GM10266 (cell line): ENCODE results near the gene SH3GL2.

Experiments used
- DNase-seq: peaks from one replicate; pipeline ENCODE4 v3.0.0; 2012; ENCODE audit errors: extremely low spot score
- TF ChIP-seq, protein P1 (sequence below): IDR thresholded peaks from 2 replicates; pipeline ENCODE4 v1.5.1; 2012; ENCODE audit warnings: mild to moderate bottlenecking, low read depth; ENCODE audit not compliant: control insufficient read depth, insufficient read depth; ENCODE audit errors: missing control alignments

SH3GL2 gene

DNA sequence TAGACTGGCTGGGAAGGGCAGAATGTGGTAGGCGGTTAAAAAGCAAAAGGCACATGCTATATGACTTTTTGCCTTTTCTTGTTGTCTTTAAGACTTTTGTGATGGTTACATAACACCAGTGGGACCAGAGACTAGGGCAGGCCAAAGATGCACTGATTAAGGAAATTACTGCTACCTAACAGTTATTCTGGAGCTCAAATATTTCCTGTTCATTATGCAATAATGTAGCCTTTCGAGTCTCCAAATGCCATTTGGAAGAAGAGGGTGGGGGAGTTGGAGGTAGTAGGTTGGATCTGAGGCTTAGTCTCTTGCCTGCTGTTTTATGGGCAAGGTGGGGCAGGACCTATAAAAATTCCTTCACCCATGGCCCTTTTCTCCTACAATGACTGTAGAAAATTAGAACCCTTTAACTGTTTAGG is 51.7 kb downstream of the SH3GL2 start:
- DNase-seq, result no peak
- TF ChIP-seq, protein P1, sequence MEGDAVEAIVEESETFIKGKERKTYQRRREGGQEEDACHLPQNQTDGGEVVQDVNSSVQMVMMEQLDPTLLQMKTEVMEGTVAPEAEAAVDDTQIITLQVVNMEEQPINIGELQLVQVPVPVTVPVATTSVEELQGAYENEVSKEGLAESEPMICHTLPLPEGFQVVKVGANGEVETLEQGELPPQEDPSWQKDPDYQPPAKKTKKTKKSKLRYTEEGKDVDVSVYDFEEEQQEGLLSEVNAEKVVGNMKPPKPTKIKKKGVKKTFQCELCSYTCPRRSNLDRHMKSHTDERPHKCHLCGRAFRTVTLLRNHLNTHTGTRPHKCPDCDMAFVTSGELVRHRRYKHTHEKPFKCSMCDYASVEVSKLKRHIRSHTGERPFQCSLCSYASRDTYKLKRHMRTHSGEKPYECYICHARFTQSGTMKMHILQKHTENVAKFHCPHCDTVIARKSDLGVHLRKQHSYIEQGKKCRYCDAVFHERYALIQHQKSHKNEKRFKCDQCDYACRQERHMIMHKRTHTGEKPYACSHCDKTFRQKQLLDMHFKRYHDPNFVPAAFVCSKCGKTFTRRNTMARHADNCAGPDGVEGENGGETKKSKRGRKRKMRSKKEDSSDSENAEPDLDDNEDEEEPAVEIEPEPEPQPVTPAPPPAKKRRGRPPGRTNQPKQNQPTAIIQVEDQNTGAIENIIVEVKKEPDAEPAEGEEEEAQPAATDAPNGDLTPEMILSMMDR, result no peak

DNA sequence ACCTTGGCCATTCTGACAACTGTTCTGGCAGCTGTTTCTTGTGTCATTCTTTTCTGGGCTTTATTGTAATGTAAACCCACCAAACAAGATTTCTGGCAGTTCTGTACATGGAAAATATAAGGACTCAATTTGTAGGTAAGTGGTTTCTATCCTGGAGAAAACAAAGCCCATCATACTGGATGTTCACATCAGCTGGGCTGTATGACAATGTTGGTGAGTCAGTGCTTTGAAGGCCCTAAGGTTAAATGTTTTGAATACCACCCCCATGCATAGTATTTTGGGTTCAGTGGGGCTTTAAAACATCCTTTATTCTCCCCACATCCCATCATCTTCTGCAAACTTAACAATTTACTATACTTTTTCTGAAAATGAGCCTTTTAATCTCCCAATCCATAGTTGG is 52.5 kb downstream of the SH3GL2 start:
- TF ChIP-seq, protein P1, result no peak

DNA sequence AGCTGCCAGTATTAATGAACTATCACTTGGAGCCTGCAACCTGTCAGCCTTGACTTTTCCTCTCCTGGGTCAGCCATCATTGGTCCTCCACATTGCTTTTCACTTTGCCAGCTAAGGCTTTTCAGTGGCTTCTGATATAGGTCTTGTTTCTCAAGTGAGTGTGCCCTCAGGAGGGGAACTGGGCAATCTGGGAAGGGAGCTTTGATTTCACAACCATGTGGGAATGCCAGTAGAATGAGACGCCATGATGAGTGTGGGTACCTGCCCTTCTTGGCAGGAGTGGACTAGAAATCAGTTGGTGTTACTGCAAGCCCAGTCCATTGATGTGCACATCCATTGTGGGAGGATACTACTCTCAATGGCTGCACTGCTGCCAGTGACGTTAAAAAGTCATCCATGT is 54.1 kb downstream of the SH3GL2 start:
- TF ChIP-seq, protein P1, result no peak
- no peak for DNase-seq

More for the DNA sequence above, 52.5 kb downstream of the SH3GL2 start:
- DNase-seq, result no peak

- TF ChIP-seq, protein P1, result no peak
- DNase-seq, result no peak
These were observed 56.4 kb downstream of the SH3GL2 start for GRCh38 chr9:17635115-17635890.

DNA sequence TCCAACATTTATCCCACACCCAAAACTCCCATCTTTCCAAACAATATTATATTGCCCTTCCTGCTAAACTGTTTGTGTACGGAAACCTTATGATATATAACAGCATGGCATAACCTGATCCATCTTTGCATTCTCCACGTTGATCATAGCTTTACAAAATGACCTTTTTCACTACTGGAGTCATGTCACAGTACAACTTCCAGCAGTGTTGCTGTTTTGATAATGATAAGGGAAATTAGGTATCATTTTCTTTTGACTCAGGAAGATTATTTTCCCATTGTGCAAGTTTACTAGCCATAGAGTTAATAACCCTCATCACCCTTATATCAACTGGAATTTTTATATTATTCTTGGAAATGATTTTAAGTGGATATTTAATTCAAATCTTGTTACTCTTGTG is 57.5 kb downstream of the SH3GL2 start:
- no peak for DNase-seq
- TF ChIP-seq, protein P1, result no peak

GRCh38 chr9:17636821-17637220 is 58.0 kb downstream of the SH3GL2 start:
- no peak for DNase-seq
- TF ChIP-seq, protein P1, result no peak

DNA sequence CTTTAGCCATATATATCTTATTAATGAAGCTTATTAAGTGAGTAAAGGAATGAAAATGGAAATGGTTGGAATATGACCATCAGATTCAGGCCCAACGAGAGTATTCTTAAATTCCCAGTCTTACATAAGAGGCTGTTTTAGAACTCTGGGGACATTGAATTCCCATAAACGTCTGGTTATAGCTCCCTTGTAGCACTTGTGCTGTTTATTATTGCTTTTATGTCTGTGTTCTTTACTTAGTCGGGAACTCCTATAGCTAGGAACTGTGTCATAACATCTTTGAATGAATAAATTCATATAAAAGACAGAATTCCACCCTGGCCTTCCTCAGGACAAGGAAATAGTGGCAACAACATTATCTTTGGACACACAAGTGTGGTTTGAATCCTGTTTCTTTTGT is 58.4 kb downstream of the SH3GL2 start:
- TF ChIP-seq, protein P1, result no peak
- no peak for DNase-seq
